ENCODE measurements around the gene OSGIN1.
"Not testable (repeated sequence)": the region's sequence is repeated elsewhere in the genome, so short reads cannot be mapped to it uniquely, and the experiment has no call there.

OSGIN1 gene

DNA sequence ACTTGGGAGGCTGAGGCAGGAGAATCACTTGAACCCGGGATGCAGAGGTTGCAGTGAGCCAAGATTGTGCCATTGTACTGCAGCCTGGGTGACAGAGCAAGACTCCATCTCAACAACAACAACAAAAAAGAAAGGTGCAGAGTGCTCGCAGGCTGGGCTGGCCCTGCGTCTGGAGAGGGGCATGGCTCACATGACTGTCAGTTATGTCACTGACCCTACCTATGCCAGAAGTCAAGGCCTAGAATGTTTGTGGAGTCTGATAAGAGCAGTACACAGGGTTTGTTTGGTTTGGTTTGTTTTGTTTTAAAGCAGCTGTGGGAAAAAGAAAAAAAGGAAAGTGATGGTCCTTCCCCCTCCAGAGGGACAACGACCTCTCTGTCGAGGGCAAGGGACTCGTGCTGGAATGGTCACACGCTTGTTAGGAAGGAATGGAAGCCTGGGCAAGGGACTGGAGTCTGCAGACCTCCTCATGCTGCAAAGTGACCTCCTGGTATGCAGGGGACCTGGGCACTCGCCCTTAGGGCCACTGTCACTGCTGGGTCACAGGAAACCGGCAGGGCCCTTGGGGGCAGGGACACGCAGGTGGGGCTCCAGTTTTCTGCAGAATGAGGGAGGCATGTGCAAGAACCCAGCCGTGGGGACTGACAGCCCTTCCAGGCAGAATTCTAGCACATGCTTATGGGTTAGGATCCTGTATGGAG is 10.1 kb upstream of the OSGIN1 start:
- DNase-seq: no peak

- no peak for DNase-seq
These were observed 9.5 kb upstream of the OSGIN1 start for GRCh38 chr16:83943516-83944050.

- no peak for DNase-seq
These were observed 7.5 kb upstream of the OSGIN1 start for GRCh38 chr16:83945587-83945986.

DNA sequence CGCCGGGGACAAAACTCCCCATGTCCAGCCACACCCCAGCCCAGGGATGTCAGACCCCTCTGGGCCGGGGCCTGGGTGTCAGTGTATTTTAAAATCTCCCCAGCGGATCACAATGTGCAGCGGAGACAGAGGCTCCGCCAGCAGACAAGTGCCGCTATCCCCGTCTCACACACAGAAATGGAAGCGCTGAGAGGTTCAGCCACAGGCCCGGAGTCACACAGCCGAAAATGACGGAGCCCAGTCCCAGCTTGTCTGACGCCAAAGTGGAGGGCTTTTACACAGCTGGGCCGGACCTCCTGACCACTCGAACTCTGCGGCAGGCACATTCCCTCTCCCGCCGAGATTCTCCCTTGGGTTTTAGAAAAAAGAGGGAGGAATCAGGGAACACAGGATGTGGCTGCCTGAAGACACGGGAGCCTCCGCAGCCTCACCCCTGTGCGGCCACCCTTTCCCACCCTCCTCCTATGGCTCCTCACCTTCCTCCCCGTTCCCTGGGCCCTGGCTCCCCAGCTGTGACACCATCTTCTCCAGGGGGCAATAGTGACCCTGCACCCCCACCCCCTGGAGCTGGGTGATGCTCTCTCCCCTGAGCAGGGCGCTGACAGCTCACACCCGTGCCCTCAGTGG is 6.8 kb upstream of the OSGIN1 start:
- no peak for DNase-seq

DNA sequence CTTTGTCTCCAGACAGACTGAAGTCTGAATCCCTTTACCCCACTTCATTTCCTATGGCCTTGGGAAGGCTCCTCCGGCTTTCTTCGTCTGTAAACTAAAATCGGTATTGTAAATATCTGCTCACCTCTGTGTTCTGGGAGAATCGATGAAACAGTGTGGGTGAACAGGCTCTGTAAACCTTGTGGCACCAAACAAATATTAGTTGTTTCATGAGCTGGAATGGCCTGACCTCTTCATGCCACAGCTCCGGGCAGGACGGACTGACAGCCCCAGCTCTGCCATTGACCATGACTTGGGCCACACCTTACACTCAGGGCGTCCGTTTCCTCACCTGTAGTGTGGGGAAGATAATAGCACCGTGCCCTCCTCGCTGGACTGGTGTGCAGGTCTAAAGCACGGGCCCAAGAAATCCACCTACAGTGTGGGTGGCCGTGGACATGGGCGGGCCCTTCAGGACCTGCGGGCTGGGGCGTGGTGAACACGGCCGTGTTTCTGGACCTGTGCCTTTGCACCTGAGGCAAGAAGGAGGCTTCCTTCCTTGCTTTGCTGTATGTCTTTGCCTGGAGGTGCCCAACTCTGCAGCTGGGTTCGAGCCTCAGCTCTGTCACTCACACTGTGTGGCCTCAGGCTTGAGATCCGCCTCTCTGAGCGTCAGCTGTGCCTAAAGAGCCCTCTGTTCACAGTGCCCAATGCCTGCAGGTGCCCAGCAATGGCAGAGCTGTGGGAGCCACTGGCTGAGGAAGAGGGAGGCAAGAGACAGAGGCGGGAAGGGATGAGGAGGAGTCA is 6.1 kb upstream of the OSGIN1 start:
- DNase-seq: no peak

DNA sequence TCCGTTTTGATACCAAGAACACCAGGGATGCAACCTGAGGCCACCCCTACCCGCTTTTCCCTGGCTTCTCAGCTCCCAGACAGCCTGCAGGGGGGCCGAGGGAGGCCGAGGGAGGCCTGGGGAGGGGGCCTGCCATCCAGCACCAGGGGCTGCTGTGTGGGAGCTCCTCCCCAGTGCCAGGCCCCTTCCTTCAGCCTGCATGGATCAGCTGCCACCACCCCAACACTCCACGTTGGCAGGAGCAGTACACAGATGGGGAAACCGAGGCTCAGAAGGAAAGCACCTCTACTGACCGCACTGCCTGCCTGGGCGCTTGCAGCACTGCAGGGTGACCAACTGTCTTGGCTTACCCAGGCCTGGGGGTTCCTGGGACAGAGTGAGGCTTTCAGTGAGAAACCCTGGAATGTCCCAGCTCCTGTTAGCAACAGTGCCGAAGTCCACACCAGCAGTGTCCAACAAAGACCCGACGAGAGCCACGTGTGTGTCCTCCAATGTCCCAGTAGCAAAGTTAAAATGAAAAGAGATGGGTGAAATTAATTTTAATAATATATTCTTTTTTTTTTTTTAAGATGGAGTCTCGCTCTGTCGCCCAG is 5.3 kb upstream of the OSGIN1 start:
- no peak for DNase-seq

- DNase-seq: no peak
These were observed 3.9 kb upstream of the OSGIN1 start for GRCh38 chr16:83948914-83949723.

GRCh38 chr16:83949724-83950001 is 3.4 kb upstream of the OSGIN1 start:
- no peak for DNase-seq

GRCh38 chr16:83950862-83951399 is 2.1 kb upstream of the OSGIN1 start:
- not testable (repeated sequence) for DNase-seq

GRCh38 chr16:83951544-83951943 is 1.5 kb upstream of the OSGIN1 start:
- no peak for DNase-seq

- no peak for DNase-seq
These were observed 477 bp upstream of the OSGIN1 start for GRCh38 chr16:83952587-83952939.

- peak; percentile 52 for DNase-seq
These were observed 946 bp downstream of the OSGIN1 start for GRCh38 chr16:83953796-83954576.

DNA sequence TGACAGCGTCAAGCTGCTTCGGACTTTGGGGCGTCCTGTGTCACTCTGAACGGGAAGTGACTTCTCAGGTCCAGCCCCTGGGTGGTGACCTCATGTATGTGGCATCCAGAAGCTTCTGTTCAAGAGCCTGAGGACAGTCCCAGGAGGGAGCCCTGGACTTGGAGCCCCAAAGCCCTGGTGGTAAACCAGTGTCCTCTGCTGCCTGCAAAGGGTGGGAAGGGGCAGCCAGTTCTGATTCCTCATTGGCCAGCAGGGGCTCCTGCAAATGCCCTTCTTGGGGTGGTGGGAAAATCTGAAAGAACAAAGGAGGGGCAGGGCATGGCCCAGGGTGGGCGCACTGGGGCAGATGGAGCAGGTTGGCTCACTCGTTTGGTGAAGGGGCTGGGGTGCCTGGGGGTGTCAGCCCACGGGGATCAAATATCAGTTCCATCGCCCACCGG is 1.6 kb downstream of the OSGIN1 start:
- no peak for DNase-seq

GRCh38 chr16:83955218-83956130 is 2.4 kb downstream of the OSGIN1 start:
- DNase-seq: no peak

- peak; percentile 79 for DNase-seq
These were observed 3.6 kb downstream of the OSGIN1 start for GRCh38 chr16:83956336-83957289.

DNA sequence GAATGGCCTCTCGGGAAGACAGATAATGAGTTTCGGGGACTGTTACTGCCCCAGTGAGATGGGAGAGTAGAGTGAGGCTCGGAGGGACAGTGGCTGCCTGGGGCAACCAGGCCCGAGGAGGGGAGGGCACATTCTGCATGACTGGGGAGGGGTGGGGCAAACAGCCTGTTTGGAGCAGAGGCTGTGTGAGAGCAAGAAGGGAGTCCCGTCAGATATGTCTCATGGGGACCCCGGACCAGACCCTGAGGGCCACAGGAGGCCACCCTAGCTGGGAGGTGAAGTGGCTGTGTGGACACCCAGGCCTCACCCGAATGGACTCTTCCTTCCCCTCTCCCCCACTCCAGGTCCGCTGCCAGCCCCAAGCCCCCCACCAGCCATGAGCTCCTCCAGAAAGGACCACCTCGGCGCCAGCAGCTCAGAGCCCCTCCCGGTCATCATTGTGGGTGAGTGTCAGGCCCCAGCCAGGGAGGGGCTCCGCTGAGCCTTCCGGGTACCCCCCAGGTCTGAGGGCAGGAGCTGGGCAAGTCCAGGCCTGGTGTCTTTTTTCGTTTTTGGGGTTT is 4.3 kb downstream of the OSGIN1 start:
- DNase-seq: no peak

GRCh38 chr16:83958137-83958845 is 5.3 kb downstream of the OSGIN1 start:
- DNase-seq: no peak
